Neural progenitor cell (in vitro differentiated cells): Measurements from ENCODE around the gene CRHR1.

Experiments used
- CTCF ChIP-seq: fragments of 200-600 bp; sonication (generic); IDR thresholded peaks from 2 replicates; pipeline ENCODE4 v1.5.1; 2017; ENCODE audit warnings: antibody characterized with exemption, mild to moderate bottlenecking
- EZH2 ChIP-seq: fragments of 200-600 bp; sonication (generic); IDR thresholded peaks from 2 replicates; pipeline ENCODE4 v1.6.1; 2017; ENCODE audit warnings: antibody characterized with exemption, mild to moderate bottlenecking, moderate library complexity

GRCh38 chr17:45835481-45835880 lies 51.4 kb downstream of the CRHR1 start:
- TF ChIP-seq CTCF (no peak), EZH2 (no peak)
